GM20000 (cell line): ENCODE results near the gene MKX.
"Not testable (repeated sequence)": the region's sequence is repeated elsewhere in the genome, so short reads cannot be mapped to it uniquely, and the experiment has no call there.

Experiments used
- DNase-seq: peaks from one replicate; pipeline ENCODE4 v3.0.0; 2012; ENCODE audit warnings: low spot score
- CTCF ChIP-seq: IDR thresholded peaks from 2 replicates; pipeline ENCODE4 v1.5.1; 2012; ENCODE audit warnings: mild to moderate bottlenecking, control low read depth; ENCODE audit errors: extremely low read depth, missing control alignments

MKX gene

GRCh38 chr10:27683226-27683625, 62.4 kb downstream of the MKX start:
- DNase-seq: no peak
- TF ChIP-seq CTCF: no peak

- DNase-seq: not testable (repeated sequence)
Measured at GRCh38 chr10:27681795-27682194, 63.8 kb downstream of the MKX start.

- DNase-seq: no peak
- no peak for TF ChIP-seq CTCF
Measured at GRCh38 chr10:27680691-27681605, 64.7 kb downstream of the MKX start.

- TF ChIP-seq CTCF: no peak
- DNase-seq: no peak
Measured at GRCh38 chr10:27680006-27680557, 65.5 kb downstream of the MKX start.

GRCh38 chr10:27679369-27679912, 66.2 kb downstream of the MKX start:
- DNase-seq: no peak
- TF ChIP-seq CTCF: no peak

GRCh38 chr10:27678166-27678565, 67.5 kb downstream of the MKX start:
- no peak for TF ChIP-seq CTCF
- no peak for DNase-seq

GRCh38 chr10:27673065-27673464, 72.6 kb downstream of the MKX start:
- no peak for TF ChIP-seq CTCF
- no peak for DNase-seq

- no peak for TF ChIP-seq CTCF
- DNase-seq: no peak
Measured at GRCh38 chr10:27671821-27672220, 73.8 kb downstream of the MKX start.
